Heart left ventricle (tissue), 16 donors: ENCODE data around the gene FRK. TPM values are rescaled to one million over a fixed set of nuclear protein-coding genes. Genes with fewer than 3 reads are reported as not detected.

Source experiments
- ATAC-seq, 4 donors: fragments of 200-7000 bp; cut with Tn5 transposase; one replicate each; pipeline ENCODE4 v1.9.1; 2020 to 2022; ENCODE audit warnings: moderate library complexity in 4 of 4, mild to moderate bottlenecking in 3 of 4, moderate number of reproducible peaks in 1 of 4
- DNase-seq, 5 donors: peaks; one replicate each; pipeline ENCODE4 v3.0.0-alpha.2; 2020
- H3K27ac ChIP-seq, 12 donors: fragments of 200-600 bp; sonication (generic) in 4 of 12; one replicate each; pipeline versions ENCODE4 v1.5.0 to v1.8.0; 2016 to 2022; ENCODE audit warnings: mild to moderate bottlenecking in 2 of 12
- H3K27me3 ChIP-seq, 9 donors: fragments of 200-600 bp; sonication (generic) in 2 of 9; one replicate each; pipeline versions ENCODE4 v1.5.1 to v1.8.0; 2016 to 2022; ENCODE audit warnings: mild to moderate bottlenecking in 3 of 9
- H3K36me3 ChIP-seq, 9 donors: fragments of 200-600 bp; sonication (generic) in 2 of 9; one replicate each; pipeline versions ENCODE4 v1.5.0 to v1.8.0; 2018 to 2022; ENCODE audit warnings: mild to moderate bottlenecking in 2 of 9
- H3K4me1 ChIP-seq, 12 donors: fragments of 200-600 bp; sonication (generic) in 4 of 12; one replicate each; pipeline versions ENCODE4 v1.5.0 to v1.8.0; 2016 to 2022; ENCODE audit warnings: mild to moderate bottlenecking in 3 of 12
- H3K4me3 ChIP-seq, 12 donors: fragments of 200-600 bp; sonication (generic) in 4 of 12; one replicate each; pipeline versions ENCODE4 v1.5.0 to v1.8.0; 2017 to 2022; ENCODE audit warnings: mild to moderate bottlenecking in 9 of 12, moderate library complexity in 4 of 12
- H3K9me3 ChIP-seq, 12 donors: fragments of 200-600 bp; sonication (generic) in 4 of 12; one replicate each; pipeline versions ENCODE4 v1.5.0 to v1.8.0; 2016 to 2022; ENCODE audit warnings: mild to moderate bottlenecking in 1 of 12
- POLR2A ChIP-seq, 2 donors: fragments of 450-650 bp; IDR thresholded peaks; one replicate each; pipeline ENCODE4 v1.6.1; 2017; ENCODE audit warnings: antibody characterized with exemption in 2 of 2, mild to moderate bottlenecking in 2 of 2, moderate library complexity in 2 of 2
- WGBS, 4 donors: extraction: QIAGEN DNeasy Blood & Tissue Kit in 2 of 4; methylation state at CpG; one replicate each; pipeline versions ENCODE4 v1.1.5 to v1.1.7; 2013 to 2018; 5-methylcytosine and 5-hydroxymethylcytosine counted together
- intact Hi-C, 10 donors: fragments of 100-400 bp; cut with DNase I; formaldehyde crosslinking; loops; one replicate each; pipeline versions ENCODE4 v1.11.1 to v1.14.2; 2022
- polyA plus RNA-seq, 2 donors: library from polyadenylated mRNA; stranded (reverse); fragments of 200-250 nt; gene quantifications; one replicate each; pipeline ENCODE4 v1.2.3, GENCODE V29; 2013
- total RNA-seq, 9 donors: library from RNA; depleted of rRNA in 2 of 9; stranded (reverse); fragments of >200 nt in 2 of 9; fragmentation: NEBNext Ultra II Directional in 3 of 9; extraction: Animal tissue kit (Norgen Biotek cat#: 25700) in 3 of 9; gene quantifications; one replicate each; pipeline versions ENCODE4 v1.1.0 to v1.2.4, GENCODE V29; 2016 to 2023
- TF ChIP-seq, protein P1 (sequence below), 12 donors: fragments of 200-600 bp; sonication (generic) in 4 of 12; IDR thresholded peaks; one replicate each; pipeline versions ENCODE4 v1.5.0 to v1.8.0; 2018 to 2022; ENCODE audit warnings: antibody characterized with exemption in 12 of 12, mild to moderate bottlenecking in 5 of 12
- donor health status: ischemic (EF 13 %, LVEDD 7.1; RV severe dilation, severe dysfunction).
- donor health status: healthy with polysubstance abuse.
- donor health status: DM: no; HTN: yes; CAD: no.
- donor health status: DM: no; HTN: no; CAD: no.
- donor health status: ischemic (EF 25% LVEDD 6.9; RV normal size, moderate dysfunction).
- donor health status: ischemic (EF 25% LVEDD 5.7; RV mildly dilated, moderate dysfunction).
- donor health status: healthy.
- donor health status: DM: yes; HTN: yes; CAD: no.
- donor health status: ischemic (EF 35%, LVEDD 5.7; RV mildly dilated, moderate dysfunction).
- donor health status: nonischemic (EF 11% LVEDD 7.7; RV severe dilation, severe dysfunction).
- donor health status: DM: yes; HTN: yes; CAD: no.
- donor health status: PGD.
- donor health status: ischemic (EF 29% LVEDD 5.4; RV normal size, mild dysfunction).
- donor health status: nonischemic (EF 23%, LVEDD 6.1; RV moderate dilation, normal function).

Gene FRK
- total and polyA plus RNA-seq, 11 donors = 1.4 to 10.8 (median 6.3) TPM

DNA sequence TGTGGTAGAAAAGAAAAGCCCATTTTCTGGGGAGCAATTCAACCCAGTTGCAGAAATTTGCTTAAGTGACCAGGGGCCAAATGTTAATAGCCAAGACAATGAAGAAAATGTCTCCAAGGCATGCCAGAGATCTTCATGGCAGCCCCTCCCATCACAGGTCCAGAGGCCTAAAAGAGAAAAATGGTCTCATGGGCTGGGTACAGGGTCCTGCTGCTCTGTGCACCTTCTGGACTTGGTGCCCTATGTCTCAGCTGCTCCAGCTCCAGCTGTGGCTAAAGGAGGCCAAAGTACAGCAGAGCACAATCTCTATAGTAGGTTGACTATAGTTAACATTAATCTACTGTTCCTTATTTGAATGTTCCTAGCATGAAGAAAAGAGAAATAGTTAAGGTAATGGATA lies 44.7 kb downstream of the FRK start:
- H3K27me3 ChIP-seq = no peaks in the 10 kb centered on the region
- H3K27ac ChIP-seq = peak overlapping the region in 2 of 12 donors; percentile 10 to 14
- DNase-seq (no peak), ATAC-seq (no peak)
- TF ChIP-seq, protein P1, sequence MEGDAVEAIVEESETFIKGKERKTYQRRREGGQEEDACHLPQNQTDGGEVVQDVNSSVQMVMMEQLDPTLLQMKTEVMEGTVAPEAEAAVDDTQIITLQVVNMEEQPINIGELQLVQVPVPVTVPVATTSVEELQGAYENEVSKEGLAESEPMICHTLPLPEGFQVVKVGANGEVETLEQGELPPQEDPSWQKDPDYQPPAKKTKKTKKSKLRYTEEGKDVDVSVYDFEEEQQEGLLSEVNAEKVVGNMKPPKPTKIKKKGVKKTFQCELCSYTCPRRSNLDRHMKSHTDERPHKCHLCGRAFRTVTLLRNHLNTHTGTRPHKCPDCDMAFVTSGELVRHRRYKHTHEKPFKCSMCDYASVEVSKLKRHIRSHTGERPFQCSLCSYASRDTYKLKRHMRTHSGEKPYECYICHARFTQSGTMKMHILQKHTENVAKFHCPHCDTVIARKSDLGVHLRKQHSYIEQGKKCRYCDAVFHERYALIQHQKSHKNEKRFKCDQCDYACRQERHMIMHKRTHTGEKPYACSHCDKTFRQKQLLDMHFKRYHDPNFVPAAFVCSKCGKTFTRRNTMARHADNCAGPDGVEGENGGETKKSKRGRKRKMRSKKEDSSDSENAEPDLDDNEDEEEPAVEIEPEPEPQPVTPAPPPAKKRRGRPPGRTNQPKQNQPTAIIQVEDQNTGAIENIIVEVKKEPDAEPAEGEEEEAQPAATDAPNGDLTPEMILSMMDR (IDR thresholded peaks at IDR 0.05) = no peak
- TF ChIP-seq POLR2A (IDR thresholded peaks at IDR 0.05) = no peak
- H3K36me3 ChIP-seq = no peaks in the 10 kb centered on the region
- intact Hi-C loops = no loop called here
- no peaks in the 10 kb centered on the region for H3K9me3 ChIP-seq
- H3K4me1 ChIP-seq = peaks cover 0 to 72% (median 32%) of the 10 kb centered on the region in 12 donors
- H3K4me3 ChIP-seq = no peak overlapping the region

DNA sequence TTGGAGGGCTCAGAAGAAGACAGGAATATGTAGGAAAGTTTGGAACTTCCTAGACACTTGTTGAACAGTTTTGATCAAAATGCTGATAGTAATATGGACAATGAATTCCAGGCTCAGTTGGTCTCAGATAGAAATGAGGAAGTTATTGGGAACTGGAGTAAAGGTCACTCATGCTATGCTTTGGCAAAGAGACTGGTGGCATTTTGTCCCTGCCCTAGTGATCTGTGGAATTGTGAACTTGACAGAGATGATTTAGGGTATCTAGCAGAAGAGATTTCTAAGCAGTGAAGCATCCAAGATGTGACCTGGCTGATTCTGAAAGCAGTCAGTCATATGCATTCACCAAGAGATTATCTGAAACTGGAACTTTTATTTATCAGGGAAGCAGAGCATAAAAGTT lies 45.1 kb downstream of the FRK start:
- Histone ChIP-seq H3K36me3 (no peaks in the 10 kb centered on the region), H3K9me3 (no peaks in the 10 kb centered on the region), H3K27me3 (no peaks in the 10 kb centered on the region), H3K4me1 (peaks cover 0 to 74% (median 33%) of the 10 kb centered on the region in 12 donors), H3K27ac (peak overlapping the region in 1 of 12 donors; percentile 14), H3K4me3 (no peak overlapping the region)
- no peak for DNase-seq
- ATAC-seq = no peak
- TF ChIP-seq POLR2A (IDR thresholded peaks at IDR 0.05) = no peak
- intact Hi-C loops = no loop called here

DNA sequence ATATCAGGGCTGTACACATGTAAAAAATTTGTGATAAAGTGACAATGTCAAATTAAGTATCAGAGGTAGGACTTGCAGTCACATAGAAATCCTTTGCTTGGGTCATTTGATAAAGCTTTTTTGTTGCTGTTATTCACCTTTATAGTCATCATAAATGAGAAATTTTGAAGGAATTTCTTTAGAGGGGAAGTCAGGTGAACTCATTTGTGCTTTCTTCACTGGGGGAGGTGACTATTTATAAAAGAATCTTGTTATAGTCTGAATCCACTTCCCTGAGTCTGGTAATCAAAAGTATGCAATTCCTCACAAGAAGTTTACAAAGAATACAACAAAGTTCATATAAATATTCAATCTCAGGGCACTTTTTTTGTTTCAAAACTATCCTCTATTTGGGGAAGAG lies 47.7 kb downstream of the FRK start:
- Histone ChIP-seq H3K27me3 (no peaks in the 10 kb centered on the region), H3K9me3 (no peaks in the 10 kb centered on the region), H3K4me1 (peaks cover 0 to 77% (median 38%) of the 10 kb centered on the region in 12 donors), H3K4me3 (no peak overlapping the region), H3K27ac (peak overlapping the region in 2 of 12 donors; percentile 11 to 37), H3K36me3 (no peaks in the 10 kb centered on the region)
- ATAC-seq (no peak), DNase-seq (no peak)
- intact Hi-C loops = loop anchor here in 5 of 10 donors (2.0 to 5.0 kb wide), 5 partner anchors 44 to 88 kb away; partner anchors contain the start of genes FRK (in 1 of the 5) and NT5DC1 (in 1 of the 5)
- no peak for TF ChIP-seq POLR2A (IDR thresholded peaks at IDR 0.05)
- TF ChIP-seq, protein P1 (IDR thresholded peaks at IDR 0.05) = no peak

DNA sequence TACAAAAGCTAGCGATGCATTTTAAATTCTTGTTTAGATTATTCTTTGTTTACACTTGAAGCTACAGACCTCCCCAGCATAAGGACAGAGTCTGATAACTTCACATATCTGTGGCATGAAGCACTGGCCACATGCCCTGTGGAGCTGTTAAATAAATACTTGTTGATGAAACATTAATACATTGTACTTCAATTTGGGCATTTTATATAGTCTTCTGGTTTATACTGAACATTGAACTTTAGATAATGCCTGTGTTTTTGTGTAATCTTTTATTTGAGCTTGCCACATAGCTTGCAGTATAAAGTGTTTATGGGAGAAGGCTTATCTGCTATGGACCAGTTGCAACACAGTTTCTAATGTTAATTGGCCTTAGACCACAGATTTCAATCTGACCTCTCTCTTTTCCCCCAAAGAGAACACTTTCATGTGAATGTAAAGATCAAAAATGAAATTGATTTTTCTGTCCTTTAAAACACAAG lies 48.2 kb downstream of the FRK start:
- Histone ChIP-seq H3K4me3 (no peak overlapping the region), H3K36me3 (no peaks in the 10 kb centered on the region), H3K9me3 (no peaks in the 10 kb centered on the region), H3K4me1 (peaks cover 0 to 73% (median 38%) of the 10 kb centered on the region in 12 donors), H3K27ac (peak overlapping the region in 3 of 12 donors; percentile 11 to 37 (median 12)), H3K27me3 (no peaks in the 10 kb centered on the region)
- intact Hi-C loops = loop anchor here in 5 of 10 donors (2.0 to 5.0 kb wide), 5 partner anchors 45 to 88 kb away; partner anchors contain the start of genes FRK (in 1 of the 5) and NT5DC1 (in 1 of the 5)
- ATAC-seq = no peak
- 38 to 58% (median 45%) methylated on average over 1 of the region's 1 CpG for WGBS, 4 donors
- TF ChIP-seq POLR2A (IDR thresholded peaks at IDR 0.05) = no peak
- TF ChIP-seq, protein P1 (IDR thresholded peaks at IDR 0.05) = no peak
- no peak for DNase-seq

DNA sequence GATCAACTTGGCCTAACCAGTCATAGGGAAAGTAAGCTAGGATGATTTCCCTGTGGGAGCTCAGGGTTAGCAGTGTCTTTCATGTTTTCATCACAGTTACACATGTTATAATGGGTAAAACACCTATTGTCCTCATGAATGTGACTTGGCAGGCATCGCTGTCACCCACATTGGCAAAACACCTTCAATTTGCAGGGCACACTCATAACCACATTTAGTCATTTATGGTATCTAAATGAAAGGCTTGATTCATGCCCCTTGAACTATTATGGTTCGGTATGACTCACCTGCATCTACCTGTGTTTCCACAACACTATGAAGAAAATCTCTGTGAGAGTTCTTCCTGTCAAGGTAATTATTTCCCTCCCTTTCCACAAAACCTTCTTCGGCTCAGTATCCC lies 49.2 kb downstream of the FRK start:
- Histone ChIP-seq H3K4me3 (no peak overlapping the region), H3K27ac (peak overlapping the region in 3 of 12 donors; percentile 12 to 37 (median 26)), H3K9me3 (no peaks in the 10 kb centered on the region), H3K4me1 (peaks cover 0 to 63% (median 33%) of the 10 kb centered on the region in 12 donors), H3K36me3 (no peaks in the 10 kb centered on the region), H3K27me3 (no peaks in the 10 kb centered on the region)
- TF ChIP-seq POLR2A (IDR thresholded peaks at IDR 0.05) = no peak
- TF ChIP-seq, protein P1 (IDR thresholded peaks at IDR 0.05) = no peak
- ATAC-seq (no peak), DNase-seq (no peak)
- 72 to 91% (median 81%) methylated on average over 3 of the region's 3 CpGs for WGBS, 4 donors
- intact Hi-C loops = loop anchor here in 8 of 10 donors (1.0 to 5.0 kb wide), 8 partner anchors 46 to 89 kb away; partner anchors contain the start of genes NT5DC1 (in 2 of the 8) and FRK (in 1 of the 8)
